CD4-positive, alpha-beta memory T cell (primary cell): ENCODE data around the gene CBLIF. TPM values are rescaled to one million over a fixed set of nuclear protein-coding genes. Genes with fewer than 3 reads are reported as not detected.

Experiments
- CTCF ChIA-PET: fragments of 350-600 bp; sonication (Branson Sonifier 250); formaldehyde crosslinking; loops from one replicate; lab custom pipeline; 2021; ENCODE audit warnings: inconsistent platforms; ENCODE audit not compliant: partially characterized antibody; lab: Charles Lee
- POLR2A ChIA-PET: fragments of 350-600 bp; sonication (Branson Sonifier 250); formaldehyde crosslinking; loops from one replicate; lab custom pipeline; 2021; ENCODE audit not compliant: partially characterized antibody; lab: Charles Lee
- DNase-seq, 5 donors: peaks; one replicate each; pipeline versions ENCODE4 v3.0.0 to v3.0.0-alpha.2; 2020 to 2022; ENCODE audit warnings: mixed read lengths in 1 of 5
- H3K27ac ChIP-seq: one replicate; pipeline ENCODE4 v1.7.0; 2013; ENCODE audit warnings: low read depth, low read length
- H3K27me3 ChIP-seq: 2 replicates; pipeline ENCODE4 v1.7.0; 2013; ENCODE audit warnings: mild to moderate bottlenecking, low read length, moderate library complexity; ENCODE audit not compliant: insufficient read depth
- H3K36me3 ChIP-seq: 2 replicates; pipeline ENCODE4 v1.7.0; 2013; ENCODE audit warnings: mild to moderate bottlenecking, low read length, moderate library complexity; ENCODE audit not compliant: insufficient read depth
- H3K4me1 ChIP-seq: 2 replicates; pipeline ENCODE4 v1.7.0; 2013; ENCODE audit warnings: mild to moderate bottlenecking, low read length, moderate library complexity; ENCODE audit not compliant: insufficient read depth
- H3K4me3 ChIP-seq, 2 donors: one replicate each; pipeline ENCODE4 v1.7.0; 2013; ENCODE audit warnings: low read length in 2 of 2, mild to moderate bottlenecking in 1 of 2
- H3K9me3 ChIP-seq, 2 donors: one replicate each; pipeline ENCODE4 v1.7.0; 2013; ENCODE audit warnings: low read length in 2 of 2, control low read depth in 1 of 2; ENCODE audit not compliant: control insufficient read depth in 1 of 2
- H3K27ac Mint-ChIP-seq, 7 donors: one replicate each; pipeline ENCODE4 v1.8.0; 2020 to 2021; ENCODE audit warnings: mixed read lengths in 7 of 7, mild to moderate bottlenecking in 6 of 7, inconsistent platforms in 3 of 7, moderate library complexity in 3 of 7
- H3K27me3 Mint-ChIP-seq, 2 donors: one replicate each; pipeline ENCODE4 v1.8.0; 2020 to 2021; ENCODE audit warnings: mixed read lengths in 2 of 2
- H3K36me3 Mint-ChIP-seq, 2 donors: one replicate each; pipeline ENCODE4 v1.8.0; 2020 to 2021; ENCODE audit warnings: mixed read lengths in 2 of 2, inconsistent platforms in 1 of 2, mild to moderate bottlenecking in 1 of 2
- H3K4me1 Mint-ChIP-seq, 4 donors: one replicate each; pipeline ENCODE4 v1.8.0; 2020 to 2021; ENCODE audit warnings: mixed read lengths in 4 of 4, mild to moderate bottlenecking in 1 of 4
- H3K4me3 Mint-ChIP-seq, 8 donors: one replicate each; pipeline ENCODE4 v1.8.0; 2020 to 2021; ENCODE audit warnings: mixed read lengths in 8 of 8, mild to moderate bottlenecking in 7 of 8, moderate library complexity in 6 of 8, inconsistent platforms in 3 of 8
- H3K9me3 Mint-ChIP-seq, 8 donors: one replicate each; pipeline ENCODE4 v1.8.0; 2020 to 2021; ENCODE audit warnings: mixed read lengths in 8 of 8, mild to moderate bottlenecking in 5 of 8, inconsistent platforms in 3 of 8, moderate library complexity in 1 of 8
- intact Hi-C: fragments of 100-400 bp; cut with micrococcal nuclease; formaldehyde crosslinking; loops from one replicate; pipeline ENCODE4 v1.15.1; 2023
- polyA plus RNA-seq, 2 donors: library from polyadenylated mRNA; unstranded; fragments of 300-500 nt; fragmentation: Illumina TruSeq; gene quantifications; one replicate each; pipeline ENCODE4 v1.2.3, GENCODE V29; 2021
- total RNA-seq, 2 experiments: library from RNA; stranded (reverse); gene quantifications; one replicate each; pipeline ENCODE4 v1.2.3, GENCODE V29; 2021

The CBLIF gene
- total and polyA plus RNA-seq, 4 experiments from 2014 or later: not detected

DNA sequence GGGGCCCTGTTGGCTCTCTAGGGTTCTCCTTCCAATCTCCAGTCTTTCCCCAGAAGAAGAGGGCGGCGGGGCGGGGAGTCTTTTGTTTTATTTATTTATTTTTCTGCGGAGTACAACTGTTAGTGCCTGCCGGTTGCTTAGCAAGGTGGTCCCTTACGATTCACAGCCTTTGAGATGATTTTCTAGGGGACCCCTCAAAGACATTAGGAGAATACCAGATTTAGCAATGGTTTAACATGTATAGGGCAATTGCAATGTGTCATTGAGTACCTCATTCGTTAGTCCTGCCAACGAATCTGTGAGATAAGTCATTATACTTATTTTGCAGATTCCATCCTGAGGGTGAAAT, 34.4 kb downstream of the CBLIF start:
- no peaks in the 10 kb centered on the region for H3K9me3 ChIP-seq
- DNase-seq: no peak
- no peaks in the 10 kb centered on the region for H3K27me3 ChIP-seq
- peaks cover 18% of the 10 kb centered on the region for H3K36me3 ChIP-seq
- ChIA-PET POLR2A (interaction anchor here (1.2 to 3.0 kb wide), 6 partner anchors 10 to 195 kb away, joined by 5 to 21 read pairs (median 9); partner anchors contain the start of genes OSBP, PATL1 and STX3), CTCF (interaction anchor here (1.2 to 8.6 kb wide), 7 partner anchors 9 to 274 kb away, joined by 4 to 76 read pairs (median 6); partner anchors contain the start of genes PATL1 and STX3)
- Mint-ChIP-seq H3K27ac (peak overlapping the region; percentile 87 to 97 (median 91)), H3K9me3 (peaks cover 0 to 3% (median 0%) of the 10 kb centered on the region in 8 donors), H3K36me3 (peaks cover 11 to 35% of the 10 kb centered on the region in 2 donors), H3K4me1 (peaks cover 14 to 32% (median 23%) of the 10 kb centered on the region in 4 donors), H3K4me3 (peak overlapping the region; percentile 92 to 95 (median 93)), H3K27me3 (peaks cover 0 to 2% of the 10 kb centered on the region in 2 donors)
- peaks cover 23% of the 10 kb centered on the region for H3K4me1 ChIP-seq
- H3K27ac ChIP-seq: peak overlapping the region; percentile 71
- H3K4me3 ChIP-seq: peak overlapping the region; percentile 44 to 91
- intact Hi-C loops: loop anchor here (1.0 to 2.0 kb wide), 3 partner anchors 56 to 196 kb away; partner anchors contain the start of genes OSBP, PATL1 and STX3

DNA sequence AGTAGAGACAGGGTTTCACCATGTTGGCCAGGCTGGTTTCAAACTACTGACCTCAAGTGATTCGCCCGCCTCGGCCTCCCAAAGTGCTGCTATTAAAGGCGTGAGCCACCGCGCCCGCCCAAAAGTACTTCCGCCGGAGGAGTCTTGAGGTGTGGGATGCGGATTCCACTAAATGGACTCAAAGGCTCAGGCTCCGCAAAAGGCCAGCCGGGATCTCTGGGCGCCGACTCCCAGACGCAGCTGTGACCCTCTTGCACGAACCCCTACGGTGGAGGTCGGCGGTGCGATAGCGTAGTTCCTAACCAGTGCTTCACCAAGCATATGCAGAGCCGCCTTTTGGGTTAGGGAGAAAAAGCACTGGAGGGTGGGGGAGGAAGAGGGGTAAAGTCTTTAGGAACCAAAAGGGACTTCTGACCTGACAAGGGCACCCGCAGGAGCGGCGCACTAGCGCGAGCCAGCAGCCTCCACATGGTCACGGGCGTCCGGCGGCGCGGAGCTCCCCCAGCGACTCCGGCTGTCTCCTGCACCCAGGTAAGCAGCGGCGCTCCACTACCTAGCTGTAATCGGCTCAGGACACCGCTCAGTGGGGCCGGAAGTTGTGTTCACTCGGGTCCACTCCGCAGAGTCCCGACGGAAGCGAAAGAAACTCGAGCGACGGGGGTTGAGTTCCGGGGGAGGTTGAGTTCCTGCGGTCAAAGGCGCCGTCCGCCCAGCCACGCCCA, 34.9 kb downstream of the CBLIF start, which contains the start of gene MRPL16:
MRPL16 (minus strand) TSS at position 590 of the 722 bp plus-strand sequence; CDS start at position 470, 120 bp downstream.
- peaks cover 14 to 32% (median 23%) of the 10 kb centered on the region in 4 donors for H3K4me1 Mint-ChIP-seq
- ChIA-PET CTCF (interaction anchor here (1.2 to 8.6 kb wide), 8 partner anchors 9 to 273 kb away, joined by 3 to 76 read pairs (median 6); partner anchors contain the start of genes PATL1 and STX3), POLR2A (interaction anchor here (0.7 to 3.0 kb wide), 8 partner anchors 10 to 666 kb away, joined by 3 to 21 read pairs (median 7); partner anchors contain the start of genes OSBP, PATL1 and STX3)
- Histone ChIP-seq H3K9me3 (no peaks in the 10 kb centered on the region), H3K27me3 (no peaks in the 10 kb centered on the region), H3K4me3 (peak within 1 kb of the TSS; percentile 70 to 91), H3K4me1 (peaks cover 23% of the 10 kb centered on the region), H3K36me3 (peaks cover 18% of the 10 kb centered on the region), H3K27ac (peak within 1 kb of the TSS; percentile 71)
- DNase-seq: peak; percentile 84 to 91 (median 86)
- peaks cover 11 to 39% of the 10 kb centered on the region in 2 donors for H3K36me3 Mint-ChIP-seq
- peaks cover 0 to 2% of the 10 kb centered on the region in 2 donors for H3K27me3 Mint-ChIP-seq
- H3K9me3 Mint-ChIP-seq: peaks cover 0 to 3% (median 0%) of the 10 kb centered on the region in 8 donors
- H3K4me3 Mint-ChIP-seq: peak within 1 kb of the TSS; percentile 92 to 95 (median 93)
- intact Hi-C loops: loop anchor here (1.0 to 2.0 kb wide), 3 partner anchors 56 to 196 kb away; partner anchors contain the start of genes OSBP, PATL1 and STX3
- H3K27ac Mint-ChIP-seq: peak within 1 kb of the TSS; percentile 87 to 97 (median 91)

DNA sequence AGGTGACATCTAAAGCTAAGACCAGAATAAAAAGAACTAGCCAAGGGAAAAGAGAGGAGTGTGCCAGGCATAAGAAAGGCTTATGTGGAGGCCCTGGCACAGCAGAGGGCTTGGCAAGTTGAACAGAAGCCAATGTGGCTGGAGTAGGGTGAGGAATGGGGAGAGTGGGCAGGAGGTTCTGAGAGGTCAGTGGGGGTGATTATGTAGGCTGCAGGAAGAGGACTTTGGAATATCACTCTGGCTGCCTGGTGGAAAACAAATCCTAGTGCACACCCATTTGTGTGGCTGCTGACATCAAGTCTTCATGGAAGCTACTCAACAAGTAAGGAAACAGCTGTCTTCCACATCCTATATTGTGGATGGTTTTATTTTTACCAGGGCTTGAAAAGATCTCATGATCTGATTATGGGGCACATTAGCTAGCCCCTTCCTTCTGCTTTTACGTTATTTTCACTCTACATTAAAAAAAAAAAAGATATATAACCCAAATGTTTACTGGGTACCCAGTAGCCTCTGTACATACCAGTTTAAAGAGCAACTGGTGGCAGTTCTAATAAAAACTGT, 38.2 kb downstream of the CBLIF start:
- Histone ChIP-seq H3K36me3 (peaks cover 18% of the 10 kb centered on the region), H3K27me3 (no peaks in the 10 kb centered on the region), H3K4me1 (peaks cover 19% of the 10 kb centered on the region), H3K9me3 (no peaks in the 10 kb centered on the region), H3K4me3 (no peak overlapping the region), H3K27ac (no peak overlapping the region)
- Mint-ChIP-seq H3K4me1 (peaks cover 10 to 27% (median 18%) of the 10 kb centered on the region in 4 donors), H3K9me3 (peaks cover 0 to 3% (median 0%) of the 10 kb centered on the region in 8 donors), H3K4me3 (peak overlapping the region in 1 of 8 donors; percentile 22), H3K27me3 (no peaks in the 10 kb centered on the region), H3K36me3 (peaks cover 17 to 49% of the 10 kb centered on the region in 2 donors), H3K27ac (peak overlapping the region in 3 of 7 donors; percentile 19 to 37 (median 34))
- ChIA-PET POLR2A (no interaction called here), CTCF (interaction anchor here (0.6 to 8.6 kb wide), 2 partner anchors 29 to 53 kb away, joined by 3 to 76 read pairs; partner anchors contain the start of gene STX3)
- DNase-seq: no peak
- intact Hi-C loops: no loop called here

DNA sequence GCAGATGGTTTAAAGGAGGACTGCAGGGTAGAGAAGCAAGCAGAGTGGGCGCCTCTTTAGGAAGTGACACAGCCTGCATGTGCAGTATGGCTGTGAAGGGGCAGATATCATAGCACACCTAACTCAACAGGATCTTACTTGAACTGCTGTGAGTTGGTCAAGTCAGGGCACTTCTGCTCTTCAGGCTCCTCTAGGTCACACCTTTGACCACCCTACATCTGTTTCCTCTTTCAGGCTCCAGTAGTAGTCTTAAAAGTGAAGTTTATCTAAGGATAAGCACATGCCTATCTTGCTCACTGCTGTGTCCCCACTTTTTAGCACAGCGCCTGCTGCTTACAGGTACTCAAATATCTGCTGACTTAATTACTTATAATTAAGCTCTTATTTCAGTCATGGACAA, 41.2 kb downstream of the CBLIF start:
- no peak overlapping the region for H3K27ac ChIP-seq
- Mint-ChIP-seq H3K27me3 (no peaks in the 10 kb centered on the region), H3K9me3 (no peaks in the 10 kb centered on the region), H3K4me1 (peaks cover 0 to 5% (median 2%) of the 10 kb centered on the region in 4 donors), H3K27ac (no peak overlapping the region), H3K36me3 (peaks cover 23 to 40% of the 10 kb centered on the region in 2 donors), H3K4me3 (no peak overlapping the region)
- no peaks in the 10 kb centered on the region for H3K9me3 ChIP-seq
- H3K36me3 ChIP-seq: peaks cover 18% of the 10 kb centered on the region
- intact Hi-C loops: no loop called here
- DNase-seq: no peak
- peaks cover 2% of the 10 kb centered on the region for H3K4me1 ChIP-seq
- H3K27me3 ChIP-seq: no peaks in the 10 kb centered on the region
- ChIA-PET CTCF (interaction anchor here (1.4 to 8.6 kb wide), 2 partner anchors 49 to 267 kb away, joined by 3 to 76 read pairs; partner anchors contain the start of gene STX3), POLR2A (interaction anchor here (1.0 kb wide), 1 partner anchor 135 kb away, joined by 3 read pairs; no protein-coding TSS in a partner anchor)
- no peak overlapping the region for H3K4me3 ChIP-seq

DNA sequence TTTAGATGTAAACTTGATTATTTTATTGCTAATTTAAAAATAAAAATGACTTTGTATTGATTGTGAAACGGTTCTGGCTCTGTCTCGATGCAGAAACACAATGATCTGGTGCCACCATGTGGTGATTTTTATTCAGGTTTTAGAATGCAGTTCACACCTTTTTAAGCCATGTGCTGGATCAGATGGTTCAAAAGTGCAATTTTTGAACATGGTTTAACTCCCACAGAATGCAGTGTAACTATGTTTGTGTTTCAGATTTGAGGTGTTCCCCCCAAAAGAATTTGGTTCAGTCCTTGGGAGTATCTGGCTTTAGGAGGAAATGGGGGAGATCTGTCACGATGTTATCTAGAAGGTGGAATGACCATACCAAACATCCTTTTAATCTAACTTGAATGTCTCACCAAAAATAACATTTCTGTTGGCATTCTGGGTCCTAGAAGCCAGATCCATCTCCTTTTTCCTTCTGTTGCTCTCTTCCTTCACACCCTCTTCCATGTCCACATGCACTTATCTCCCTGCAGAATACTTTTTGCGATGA, 42.6 kb downstream of the CBLIF start:
- Mint-ChIP-seq H3K27me3 (no peaks in the 10 kb centered on the region), H3K4me1 (no peaks in the 10 kb centered on the region)

DNA sequence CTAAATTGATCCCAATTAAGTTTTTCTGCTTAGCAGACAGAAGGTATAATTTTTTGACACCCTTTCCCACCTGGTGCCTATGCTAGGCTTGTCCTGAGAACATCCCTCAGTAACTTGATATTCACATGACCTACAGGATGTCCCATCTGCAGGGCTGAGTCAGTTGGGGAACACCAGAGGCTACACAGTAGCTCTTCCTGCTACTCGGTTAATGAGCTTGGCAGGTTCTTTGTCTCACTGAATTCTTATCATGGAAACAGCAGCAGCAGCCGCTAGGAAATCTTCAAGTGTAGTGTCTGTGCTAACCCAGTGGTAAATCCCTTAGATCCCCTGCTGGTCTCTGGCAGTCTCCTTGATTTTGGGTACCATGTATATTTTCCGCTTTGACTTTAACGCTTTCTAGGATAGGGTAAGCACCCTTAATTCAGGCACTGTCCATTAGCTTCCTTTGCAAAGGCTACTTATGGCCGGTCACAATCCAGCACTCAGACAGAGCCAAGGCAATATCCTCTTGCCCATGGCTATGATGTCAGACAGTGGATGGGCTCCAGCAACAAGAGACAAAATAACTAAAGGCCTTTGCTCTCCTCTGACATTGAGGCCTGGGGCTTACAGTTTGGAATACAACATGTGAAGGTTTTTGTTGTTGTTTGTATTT, 43.2 kb downstream of the CBLIF start:
- ChIA-PET CTCF (interaction anchor here (0.8 to 6.2 kb wide), 17 partner anchors 8 to 264 kb away, joined by 3 to 140 read pairs (median 5); partner anchors contain the start of genes MRPL16 and STX3), POLR2A (interaction anchor here (0.6 to 2.3 kb wide), 5 partner anchors 30 to 186 kb away, joined by 3 to 10 read pairs (median 4); partner anchors contain the start of genes OSBP and STX3)
- Mint-ChIP-seq H3K9me3 (no peaks in the 10 kb centered on the region), H3K27me3 (no peaks in the 10 kb centered on the region), H3K27ac (peak overlapping the region in 3 of 7 donors; percentile 10 to 75 (median 33)), H3K4me1 (no peaks in the 10 kb centered on the region), H3K4me3 (no peak overlapping the region), H3K36me3 (peaks cover 30 to 35% of the 10 kb centered on the region in 2 donors)
- intact Hi-C loops: loop anchor here (1.0 to 2.0 kb wide), 3 partner anchors 48 to 265 kb away; partner anchors contain the start of gene PATL1
- H3K36me3 ChIP-seq: peaks cover 10% of the 10 kb centered on the region
- H3K27ac ChIP-seq: no peak overlapping the region
- no peak overlapping the region for H3K4me3 ChIP-seq
- no peaks in the 10 kb centered on the region for H3K9me3 ChIP-seq
- DNase-seq: no peak
- H3K4me1 ChIP-seq: no peaks in the 10 kb centered on the region
- H3K27me3 ChIP-seq: no peaks in the 10 kb centered on the region

More for the DNA sequence above, 42.6 kb downstream of the CBLIF start:
- H3K36me3 Mint-ChIP-seq: peaks cover 25 to 35% of the 10 kb centered on the region in 2 donors
- no peaks in the 10 kb centered on the region for H3K27me3 ChIP-seq
- no peak overlapping the region for H3K27ac ChIP-seq
- H3K4me1 ChIP-seq: no peaks in the 10 kb centered on the region
- H3K36me3 ChIP-seq: peaks cover 16% of the 10 kb centered on the region
- intact Hi-C loops: loop anchor here (1.0 to 2.0 kb wide), 3 partner anchors 48 to 265 kb away; partner anchors contain the start of gene PATL1
- H3K27ac Mint-ChIP-seq: peak overlapping the region in 2 of 7 donors; percentile 10 to 34
- no peaks in the 10 kb centered on the region for H3K9me3 Mint-ChIP-seq
- POLR2A ChIA-PET: interaction anchor here (1.0 to 1.6 kb wide), 3 partner anchors 30 to 133 kb away, joined by 3 to 10 read pairs (median 4); no protein-coding TSS in a partner anchor
- no peaks in the 10 kb centered on the region for H3K9me3 ChIP-seq
- peak; percentile 60 to 70 (median 64) for DNase-seq
- H3K4me3 Mint-ChIP-seq: no peak overlapping the region
- CTCF ChIA-PET: interaction anchor here (1.2 to 6.2 kb wide), 7 partner anchors 7 to 48 kb away, joined by 4 to 140 read pairs (median 8); partner anchors contain the start of genes MRPL16 and STX3
- no peak overlapping the region for H3K4me3 ChIP-seq
